IMR-90 (cell line): Measurements from ENCODE around the gene NOVA2. TPM values are rescaled to one million over a fixed set of nuclear protein-coding genes. Genes with fewer than 3 reads are reported as not detected.

Experiments used
- ATAC-seq: fragments of 200-7000 bp; cut with Tn5 transposase; 2 replicates; pipeline ENCODE4 v1.9.1; 2020; ENCODE audit warnings: low read depth, mild to moderate bottlenecking, moderate library complexity
- BruUV-seq: library from RNA; stranded (reverse); fragments of 400-500 nt; replicated peaks from 2 replicates; lab custom pipeline; 2021; lab: Mats Ljungman, UMichigan
- CTCF ChIA-PET: fragments of 300-600 bp; formaldehyde crosslinking; extraction: SDS; loops from one replicate; lab custom pipeline; 2021; ENCODE audit warnings: antibody characterized with exemption; lab: Yijun Ruan, JAX
- POLR2A ChIA-PET: fragments of 300-600 bp; sonication (Branson Sonifier 250); formaldehyde crosslinking; loops from one replicate; lab custom pipeline; 2022; ENCODE audit warnings: antibody characterized with exemption; ENCODE audit not compliant: unreplicated experiment; lab: Charles Lee
- DNase-seq: peaks from one replicate; pipeline ENCODE4 v3.0.0; 2013
- H2AFZ ChIP-seq: replicated peaks from 2 replicates; pipeline ENCODE3; 2013; ENCODE audit warnings: low read length, mild to moderate bottlenecking; ENCODE audit not compliant: poor library complexity
- H2AK5ac ChIP-seq: 2 replicates; pipeline ENCODE4 v1.6.1; 2013; ENCODE audit warnings: low read depth, low read length, inconsistent platforms
- H2AK9ac ChIP-seq: replicated peaks from 2 replicates; pipeline ENCODE3; 2013; ENCODE audit warnings: mild to moderate bottlenecking, low read depth, low read length, moderate library complexity; ENCODE audit not compliant: poor library complexity
- H2BK120ac ChIP-seq: 2 replicates; pipeline ENCODE4 v1.6.1; 2013; ENCODE audit warnings: low read depth, low read length, inconsistent platforms
- H2BK15ac ChIP-seq: 3 replicates; pipeline ENCODE4 v1.6.1; 2013; ENCODE audit warnings: low read depth, low read length, inconsistent platforms
- H2BK20ac ChIP-seq: 2 replicates; pipeline ENCODE4 v1.6.1; 2013; ENCODE audit warnings: low read depth, mild to moderate bottlenecking, inconsistent platforms, low read length, moderate library complexity
- H2BK5ac ChIP-seq: 2 replicates; pipeline ENCODE4 v1.6.1; 2013; ENCODE audit warnings: mild to moderate bottlenecking, low read depth, low read length, inconsistent platforms; ENCODE audit not compliant: poor library complexity, severe bottlenecking
- H3K14ac ChIP-seq: replicated peaks from 2 replicates; pipeline ENCODE4 v1.6.1; 2013; ENCODE audit warnings: low read depth, low read length, inconsistent platforms
- H3K18ac ChIP-seq: 2 replicates; pipeline ENCODE4 v1.6.1; 2013; ENCODE audit warnings: low read depth, low read length, control low read depth
- H3K23ac ChIP-seq: 2 replicates; pipeline ENCODE4 v1.6.1; 2013; ENCODE audit warnings: low read depth, low read length, inconsistent platforms
- H3K27ac ChIP-seq: 2 replicates; pipeline ENCODE4 v1.5.1; 2013; ENCODE audit warnings: mild to moderate bottlenecking, control low read depth, low read length; ENCODE audit not compliant: insufficient read depth
- H3K27me3 ChIP-seq: 2 replicates; pipeline ENCODE4 v1.6.1; 2013; ENCODE audit warnings: low read length; ENCODE audit not compliant: control insufficient read depth, insufficient read depth
- H3K36me3 ChIP-seq: 2 replicates; pipeline ENCODE4 v1.6.1; 2013; ENCODE audit warnings: low read length, mixed read lengths; ENCODE audit not compliant: control insufficient read depth, insufficient read depth
- H3K4ac ChIP-seq: 2 replicates; pipeline ENCODE4 v1.6.1; 2013; ENCODE audit warnings: low read depth, low read length, inconsistent platforms
- H3K4me1 ChIP-seq: 2 replicates; pipeline ENCODE4 v1.6.1; 2013; ENCODE audit warnings: low read length, mixed read lengths; ENCODE audit not compliant: control insufficient read depth, insufficient read depth
- H3K4me2 ChIP-seq: 2 replicates; pipeline ENCODE4 v1.6.1; 2013; ENCODE audit warnings: low read depth, mild to moderate bottlenecking, control low read depth, low read length, moderate library complexity
- H3K4me3 ChIP-seq: 2 replicates; pipeline ENCODE4 v1.5.1; 2013; ENCODE audit warnings: low read depth, mild to moderate bottlenecking, control low read depth, low read length, moderate library complexity; ENCODE audit not compliant: insufficient read depth
- H3K56ac ChIP-seq: 2 replicates; pipeline ENCODE4 v1.6.1; 2013; ENCODE audit warnings: low read length, inconsistent platforms; ENCODE audit not compliant: insufficient read depth; ENCODE audit errors: extremely low read depth
- H3K79me1 ChIP-seq, 2 experiments: 2 replicates each; pipeline ENCODE4 v1.6.1; 2013; ENCODE audit warnings: low read length in 2 of 2, inconsistent platforms in 1 of 2, low read depth in 1 of 2
- H3K9ac ChIP-seq: 2 replicates; pipeline ENCODE4 v1.6.1; 2013; ENCODE audit warnings: low read depth, low read length, control low read depth
- H3K9me1 ChIP-seq: 2 replicates; pipeline ENCODE4 v1.6.1; 2013; ENCODE audit warnings: low read length, inconsistent platforms; ENCODE audit not compliant: insufficient read depth
- H3K9me3 ChIP-seq: 2 replicates; pipeline ENCODE4 v1.6.1; 2013; ENCODE audit warnings: low read length; ENCODE audit not compliant: control insufficient read depth, insufficient read depth
- H4K20me1 ChIP-seq: 2 replicates; pipeline ENCODE4 v1.6.1; 2013; ENCODE audit warnings: low read length, inconsistent platforms; ENCODE audit not compliant: insufficient read depth
- H4K5ac ChIP-seq: 2 replicates; pipeline ENCODE4 v1.6.1; 2013; ENCODE audit warnings: mild to moderate bottlenecking, low read depth, low read length, control low read depth
- H4K8ac ChIP-seq, 2 experiments: 2 replicates each; pipeline ENCODE4 v1.6.1; 2013; ENCODE audit warnings: low read depth in 2 of 2, low read length in 2 of 2, control low read depth in 1 of 2, inconsistent platforms in 1 of 2
- H4K91ac ChIP-seq: 2 replicates; pipeline ENCODE4 v1.6.1; 2013; ENCODE audit warnings: low read depth, low read length, inconsistent platforms; ENCODE audit not compliant: insufficient read depth
- BHLHE40 ChIP-seq: fragments of 150-350 bp; IDR thresholded peaks from 2 replicates; pipeline ENCODE4 v1.6.1; 2016; ENCODE audit warnings: mild to moderate bottlenecking, low read depth, low read length
- MAFK ChIP-seq: IDR thresholded peaks from 2 replicates; pipeline ENCODE4 v1.6.1; 2012; ENCODE audit warnings: low read depth, low read length, improper control_type of control experiment
- MXI1 ChIP-seq: IDR thresholded peaks from 2 replicates; pipeline ENCODE4 v1.6.1; 2012; ENCODE audit warnings: low read depth, mild to moderate bottlenecking, low read length, moderate library complexity, borderline replicate concordance
- POLR2A ChIP-seq: IDR thresholded peaks from 2 replicates; pipeline ENCODE4 v1.6.1; 2012; ENCODE audit warnings: mild to moderate bottlenecking, low read depth, low read length
- RAD21 ChIP-seq: IDR thresholded peaks from 2 replicates; pipeline ENCODE4 v1.6.1; 2012; ENCODE audit warnings: low read length, improper control_type of control experiment
- RCOR1 ChIP-seq: IDR thresholded peaks from 2 replicates; pipeline ENCODE4 v1.6.1; 2012; ENCODE audit warnings: mild to moderate bottlenecking, low read length, improper control_type of control experiment; ENCODE audit not compliant: insufficient replicate concordance
- RFX5 ChIP-seq: IDR thresholded peaks from 2 replicates; pipeline ENCODE4 v1.8.0; 2012; ENCODE audit warnings: low read depth, mild to moderate bottlenecking, low read length, moderate library complexity
- SMC3 ChIP-seq: fragments of 150-350 bp; IDR thresholded peaks from 2 replicates; pipeline ENCODE4 v1.6.1; 2016; ENCODE audit warnings: low read depth, mild to moderate bottlenecking, antibody characterized with exemption, low read length, moderate library complexity
- WGBS, 2 experiments: methylation state at CpG; one replicate each; pipeline versions ENCODE4 v1.1.5 to v1.1.7; 2013; ENCODE audit warnings: missing lambda C conversion rate in 2 of 2; ENCODE audit not compliant: insufficient read length in 1 of 2; ENCODE audit errors: extremely low coverage in 2 of 2; 5-methylcytosine and 5-hydroxymethylcytosine counted together
- dilution Hi-C: fragments of 300-500 bp; cut with HindIII; formaldehyde crosslinking; loops from one replicate; pipeline ENCODE4 v1.14.3; 2018; ENCODE audit warnings: low sequenced_read_pairs; ENCODE audit not compliant: unreplicated experiment
- in situ Hi-C: fragments of 300-500 bp; cut with MboI; formaldehyde crosslinking; loops from 3 replicates; pipeline ENCODE4 v1.14.3; 2019; ENCODE audit warnings: low sequenced_read_pairs, inconsistent platforms, mixed read lengths
- intact Hi-C: fragments of 100-400 bp; cut with micrococcal nuclease; formaldehyde crosslinking; loops from 2 replicates; pipeline ENCODE4 v1.10.0; 2022
- polyA plus RNA-seq, 3 experiments: library from polyadenylated mRNA; depleted of rRNA; stranded (reverse); fragments of >200 nt; gene quantifications; 2 replicates each; pipeline ENCODE4 v1.2.3, GENCODE V29; 2012; ENCODE audit warnings: low replicate concordance in 1 of 3
- total RNA-seq: library from RNA; depleted of rRNA; stranded (reverse); fragments of >200 nt; gene quantifications from 2 replicates; pipeline ENCODE4 v1.2.3, GENCODE V29; 2012
- TF ChIP-seq, protein P1 (sequence below): fragments of 150-350 bp; IDR thresholded peaks from 2 replicates; pipeline ENCODE4 v1.6.1; 2017; ENCODE audit warnings: mild to moderate bottlenecking, antibody characterized with exemption, low read length, low read depth
- TF ChIP-seq, protein P2 (sequence below): fragments of 150-350 bp; IDR thresholded peaks from 2 replicates; pipeline ENCODE4 v1.6.1; 2016; ENCODE audit warnings: low read depth, mild to moderate bottlenecking, low read length, moderate library complexity, borderline replicate concordance
- TF ChIP-seq, protein P3 (sequence below): conservative IDR thresholded peaks from 2 replicates; pipeline ENCODE4 v1.5.1; 2012; ENCODE audit warnings: mild to moderate bottlenecking, low read depth, low read length, improper control_type of control experiment

NOVA2 gene
- total and polyA plus RNA-seq, 2 of the 4 experiments (the other 2 are of a cell fraction): 0.03 TPM; not detected in 1

DNA sequence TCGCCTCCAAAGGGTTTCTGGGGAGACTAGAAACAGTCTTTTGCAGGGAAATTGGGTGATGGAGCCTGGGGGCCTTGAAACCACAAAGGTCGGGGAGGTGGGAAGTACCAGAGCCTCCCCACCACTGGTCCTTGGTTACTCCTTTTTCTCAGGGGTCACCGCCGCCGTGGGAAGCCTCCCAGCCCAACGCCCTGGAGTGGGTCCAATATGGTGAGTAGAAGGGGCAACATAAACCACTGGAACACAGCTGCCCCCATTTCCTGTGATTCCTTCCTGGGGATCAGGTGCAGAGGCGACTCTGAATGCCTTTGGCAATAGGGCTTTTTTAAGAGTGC is 43.4 kb upstream of the NOVA2 start:
- no peak overlapping the region for H3K4me2 ChIP-seq
- H3K9me3 ChIP-seq: no peaks in the 10 kb centered on the region
- no peak overlapping the region for H3K23ac ChIP-seq
- no peak overlapping the region for H4K8ac ChIP-seq
- no peak overlapping the region for H3K14ac ChIP-seq
- no peak overlapping the region for H2BK20ac ChIP-seq
- no peak overlapping the region for H3K18ac ChIP-seq
- peaks cover 7% of the 10 kb centered on the region; the same call in 1 of the 2 replicates for H3K4me1 ChIP-seq
- H2BK120ac ChIP-seq: no peak overlapping the region
- TF ChIP-seq, protein P1, sequence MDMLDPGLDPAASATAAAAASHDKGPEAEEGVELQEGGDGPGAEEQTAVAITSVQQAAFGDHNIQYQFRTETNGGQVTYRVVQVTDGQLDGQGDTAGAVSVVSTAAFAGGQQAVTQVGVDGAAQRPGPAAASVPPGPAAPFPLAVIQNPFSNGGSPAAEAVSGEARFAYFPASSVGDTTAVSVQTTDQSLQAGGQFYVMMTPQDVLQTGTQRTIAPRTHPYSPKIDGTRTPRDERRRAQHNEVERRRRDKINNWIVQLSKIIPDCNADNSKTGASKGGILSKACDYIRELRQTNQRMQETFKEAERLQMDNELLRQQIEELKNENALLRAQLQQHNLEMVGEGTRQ: no peak
- TF ChIP-seq POLR2A (no peak), MAFK (no peak), MXI1 (no peak), SMC3 (no peak), RAD21 (no peak), BHLHE40 (no peak), RCOR1 (no peak), RFX5 (no peak)
- TF ChIP-seq, protein P2, sequence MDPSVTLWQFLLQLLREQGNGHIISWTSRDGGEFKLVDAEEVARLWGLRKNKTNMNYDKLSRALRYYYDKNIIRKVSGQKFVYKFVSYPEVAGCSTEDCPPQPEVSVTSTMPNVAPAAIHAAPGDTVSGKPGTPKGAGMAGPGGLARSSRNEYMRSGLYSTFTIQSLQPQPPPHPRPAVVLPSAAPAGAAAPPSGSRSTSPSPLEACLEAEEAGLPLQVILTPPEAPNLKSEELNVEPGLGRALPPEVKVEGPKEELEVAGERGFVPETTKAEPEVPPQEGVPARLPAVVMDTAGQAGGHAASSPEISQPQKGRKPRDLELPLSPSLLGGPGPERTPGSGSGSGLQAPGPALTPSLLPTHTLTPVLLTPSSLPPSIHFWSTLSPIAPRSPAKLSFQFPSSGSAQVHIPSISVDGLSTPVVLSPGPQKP: no peak
- TF ChIP-seq, protein P3, sequence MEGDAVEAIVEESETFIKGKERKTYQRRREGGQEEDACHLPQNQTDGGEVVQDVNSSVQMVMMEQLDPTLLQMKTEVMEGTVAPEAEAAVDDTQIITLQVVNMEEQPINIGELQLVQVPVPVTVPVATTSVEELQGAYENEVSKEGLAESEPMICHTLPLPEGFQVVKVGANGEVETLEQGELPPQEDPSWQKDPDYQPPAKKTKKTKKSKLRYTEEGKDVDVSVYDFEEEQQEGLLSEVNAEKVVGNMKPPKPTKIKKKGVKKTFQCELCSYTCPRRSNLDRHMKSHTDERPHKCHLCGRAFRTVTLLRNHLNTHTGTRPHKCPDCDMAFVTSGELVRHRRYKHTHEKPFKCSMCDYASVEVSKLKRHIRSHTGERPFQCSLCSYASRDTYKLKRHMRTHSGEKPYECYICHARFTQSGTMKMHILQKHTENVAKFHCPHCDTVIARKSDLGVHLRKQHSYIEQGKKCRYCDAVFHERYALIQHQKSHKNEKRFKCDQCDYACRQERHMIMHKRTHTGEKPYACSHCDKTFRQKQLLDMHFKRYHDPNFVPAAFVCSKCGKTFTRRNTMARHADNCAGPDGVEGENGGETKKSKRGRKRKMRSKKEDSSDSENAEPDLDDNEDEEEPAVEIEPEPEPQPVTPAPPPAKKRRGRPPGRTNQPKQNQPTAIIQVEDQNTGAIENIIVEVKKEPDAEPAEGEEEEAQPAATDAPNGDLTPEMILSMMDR: no peak
- H3K79me1 ChIP-seq: no peaks in the 10 kb centered on the region
- H3K4me3 ChIP-seq: no peak overlapping the region
- ChIA-PET POLR2A (no interaction called here), CTCF (interaction anchor here (0.6 to 1.9 kb wide), 7 partner anchors 10 to 153 kb away, joined by 3 to 11 read pairs (median 3); partner anchors contain the start of genes CCDC61 and FOXA3)
- no peak overlapping the region for H3K9ac ChIP-seq
- H4K5ac ChIP-seq: no peak overlapping the region
- no peak overlapping the region for H3K4ac ChIP-seq
- no peaks in the 10 kb centered on the region for H3K36me3 ChIP-seq
- H3K27ac ChIP-seq: no peak overlapping the region
- no peak overlapping the region for H2AK5ac ChIP-seq
- peaks cover 3% of the 10 kb centered on the region; the same call in 1 of the 2 replicates for H3K9me1 ChIP-seq
- no peak overlapping the region for H4K91ac ChIP-seq
- ATAC-seq: no peak
- H2AK9ac ChIP-seq: no peak overlapping the region
- H2BK15ac ChIP-seq: no peak overlapping the region
- peaks cover 21% of the 10 kb centered on the region for H4K20me1 ChIP-seq
- H3K56ac ChIP-seq: no peak overlapping the region
- no peak overlapping the region for H2BK5ac ChIP-seq
- no peak for DNase-seq
- no peak overlapping the region for H2AFZ ChIP-seq
- no TSS peak for BruUV-seq
- H3K27me3 ChIP-seq: peaks cover 17% of the 10 kb centered on the region
- intact Hi-C loops (no loop called here), in situ Hi-C loops (no loop called here), dilution Hi-C loops (no loop called here)
- WGBS, 2 experiments: no CpG with 5 or more reads among the region's 7 CpGs
